HG03103 (cell line): ENCODE measurements around the gene MRPL24.
"Not testable (repeated sequence)": the region's sequence is repeated elsewhere in the genome, so short reads cannot be mapped to it uniquely, and the experiment has no call there.

ENCODE experiments used
- ATAC-seq: cut with Tn5 transposase; IDR thresholded peaks from one replicate; pipeline ENCODE4 v1.9.1; 2021; ENCODE audit warnings: low read depth; ENCODE audit not compliant: unreplicated experiment

MRPL24 gene

GRCh38 chr1:156760796-156761104 lies 19.9 kb upstream of the MRPL24 start:
- ATAC-seq = no peak

GRCh38 chr1:156760092-156760795 lies 19.4 kb upstream of the MRPL24 start:
- no peak for ATAC-seq

GRCh38 chr1:156757572-156758253 lies 16.8 kb upstream of the MRPL24 start:
- not testable (repeated sequence) for ATAC-seq

- ATAC-seq = no peak
Observed at GRCh38 chr1:156756355-156756754, 15.5 kb upstream of the MRPL24 start.

- ATAC-seq = no peak
Observed at GRCh38 chr1:156755527-156755950, 14.7 kb upstream of the MRPL24 start.

- ATAC-seq = no peak
Observed at GRCh38 chr1:156754219-156754618, 13.3 kb upstream of the MRPL24 start.

- ATAC-seq = no peak
Observed at GRCh38 chr1:156752843-156753482, 12.1 kb upstream of the MRPL24 start.

- ATAC-seq = peak; percentile 39
Observed at GRCh38 chr1:156751757-156752481, 11.0 kb upstream of the MRPL24 start.

GRCh38 chr1:156751451-156751756 lies 10.5 kb upstream of the MRPL24 start, which contains the start of gene HDGF:
Gene HDGF (minus strand): TSS chr1:156751675. CDS start chr1:156751429, 246 bp downstream.
- no peak for ATAC-seq

- peak; percentile 8 for ATAC-seq
Observed at GRCh38 chr1:156750711-156751450, 10.0 kb upstream of the MRPL24 start.

- no peak for ATAC-seq
Observed at GRCh38 chr1:156750191-156750672, 9.3 kb upstream of the MRPL24 start.

GRCh38 chr1:156749419-156750118 lies 8.7 kb upstream of the MRPL24 start:
- no peak for ATAC-seq

- ATAC-seq = no peak
Observed at GRCh38 chr1:156748670-156749418, 8.0 kb upstream of the MRPL24 start.

- no peak for ATAC-seq
Observed at GRCh38 chr1:156747742-156748669, 7.1 kb upstream of the MRPL24 start.

GRCh38 chr1:156746728-156747631 lies 6.1 kb upstream of the MRPL24 start:
- no peak for ATAC-seq

GRCh38 chr1:156746406-156746727 lies 5.5 kb upstream of the MRPL24 start:
- no peak for ATAC-seq

GRCh38 chr1:156745881-156746280 lies 5.0 kb upstream of the MRPL24 start:
- no peak for ATAC-seq
